CD4-positive, alpha-beta T cell (primary cell): Measurements from ENCODE around the gene PTGDR. TPM values are rescaled to one million over a fixed set of nuclear protein-coding genes. Genes with fewer than 3 reads are reported as not detected.

Experiments
- ATAC-seq: fragments of 200-7000 bp; cut with Tn5 transposase; one replicate; pipeline ENCODE4 v1.10.0; 2022; ENCODE audit warnings: mild to moderate bottlenecking; ENCODE audit not compliant: poor library complexity
- CTCF ChIA-PET: fragments of 350-600 bp; sonication (Branson Sonifier 250); formaldehyde crosslinking; loops from one replicate; lab custom pipeline; 2021; ENCODE audit warnings: antibody characterized with exemption, inconsistent platforms; lab: Charles Lee
- POLR2A ChIA-PET: fragments of 350-600 bp; sonication (Branson Sonifier 250); formaldehyde crosslinking; loops from one replicate; lab custom pipeline; 2021; ENCODE audit warnings: antibody characterized with exemption, inconsistent platforms; lab: Charles Lee
- DNase-seq, 14 experiments: peaks; one replicate each; pipeline ENCODE4 v3.0.0-alpha.2; 2013 to 2020; ENCODE audit warnings: mixed read lengths in 2 of 14
- H3K27ac ChIP-seq, 2 donors: one replicate each; pipeline versions ENCODE4 v1.5.1 to v1.7.0; 2013; ENCODE audit warnings: low read length in 2 of 2, low read depth in 1 of 2, mild to moderate bottlenecking in 1 of 2
- H3K27me3 ChIP-seq, 2 experiments: 1 replicate in 1 of 2; 2 replicates in 1 of 2; pipeline versions ENCODE4 v1.6.1 to v1.7.0; 2013; ENCODE audit warnings: low read length in 2 of 2, control low read depth in 1 of 2, mild to moderate bottlenecking in 1 of 2, moderate library complexity in 1 of 2; ENCODE audit not compliant: insufficient read depth in 2 of 2, control insufficient read depth in 1 of 2
- H3K36me3 ChIP-seq: one replicate; pipeline ENCODE4 v1.6.1; 2013; ENCODE audit warnings: low read length, control low read depth; ENCODE audit not compliant: insufficient read depth
- H3K4me1 ChIP-seq: one replicate; pipeline ENCODE4 v1.6.1; 2013; ENCODE audit warnings: low read length, control low read depth; ENCODE audit not compliant: insufficient read depth
- H3K4me3 ChIP-seq: one replicate; pipeline ENCODE4 v1.5.1; 2013; ENCODE audit warnings: mild to moderate bottlenecking, low read length, moderate library complexity
- H3K9me3 ChIP-seq, 2 experiments: 1 replicate in 1 of 2; 2 replicates in 1 of 2; pipeline versions ENCODE4 v1.6.1 to v1.7.0; 2013; ENCODE audit warnings: low read length in 2 of 2, mild to moderate bottlenecking in 2 of 2, control low read depth in 1 of 2, moderate library complexity in 1 of 2; ENCODE audit not compliant: control insufficient read depth in 1 of 2, insufficient read depth in 1 of 2
- H3K27ac Mint-ChIP-seq: one replicate; pipeline ENCODE4 v1.8.0; 2020; ENCODE audit warnings: mixed read lengths
- H3K27me3 Mint-ChIP-seq: one replicate; pipeline ENCODE4 v1.8.0; 2021; ENCODE audit warnings: mixed read lengths
- H3K36me3 Mint-ChIP-seq: one replicate; pipeline ENCODE4 v1.8.0; 2021; ENCODE audit warnings: low read depth, mixed read lengths
- H3K4me1 Mint-ChIP-seq: one replicate; pipeline ENCODE4 v1.8.0; 2021; ENCODE audit warnings: low read depth, mixed read lengths
- H3K4me3 Mint-ChIP-seq: one replicate; pipeline ENCODE4 v1.8.0; 2020; ENCODE audit warnings: mild to moderate bottlenecking, mixed read lengths
- H3K9me3 Mint-ChIP-seq: one replicate; pipeline ENCODE4 v1.8.0; 2020; ENCODE audit warnings: mixed read lengths
- intact Hi-C, 2 experiments: fragments of 100-400 bp; cut with DNase I in 1 of 2; cut with micrococcal nuclease in 1 of 2; formaldehyde crosslinking; loops; one replicate each; pipeline versions ENCODE4 v1.15.1 to v1.9.0; 2023 to 2025; cut with DNase I, micrococcal nuclease
- polyA plus RNA-seq, 2 donors: library from polyadenylated mRNA; unstranded; fragments of 120-200 nt; gene quantifications; one replicate each; pipeline ENCODE4 v1.2.1, GENCODE V29; 2013
- total RNA-seq, 174 experiments: library from RNA in 2 of 174; stranded (reverse) in 2 of 174; gene quantifications; one replicate each; pipeline ENCODE4 v1.2.3 and lab custom pipeline; 2021 to 2026
- TF ChIP-seq, protein P1 (sequence below): fragments of 200-600 bp; IDR thresholded peaks from one replicate; pipeline ENCODE4 v1.8.0; 2022; ENCODE audit warnings: antibody characterized with exemption, mild to moderate bottlenecking

The PTGDR gene, protein sequence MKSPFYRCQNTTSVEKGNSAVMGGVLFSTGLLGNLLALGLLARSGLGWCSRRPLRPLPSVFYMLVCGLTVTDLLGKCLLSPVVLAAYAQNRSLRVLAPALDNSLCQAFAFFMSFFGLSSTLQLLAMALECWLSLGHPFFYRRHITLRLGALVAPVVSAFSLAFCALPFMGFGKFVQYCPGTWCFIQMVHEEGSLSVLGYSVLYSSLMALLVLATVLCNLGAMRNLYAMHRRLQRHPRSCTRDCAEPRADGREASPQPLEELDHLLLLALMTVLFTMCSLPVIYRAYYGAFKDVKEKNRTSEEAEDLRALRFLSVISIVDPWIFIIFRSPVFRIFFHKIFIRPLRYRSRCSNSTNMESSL
- total RNA-seq (under 1 TPM; 0.20 to 0.41 TPM), total RNA-seq (lab: John Stamatoyannopoulos, UW) (0 to 7.1 (median 0.84) reads per million in 172 experiments)
- 5.5 TPM for polyA plus RNA-seq (2013, experiment 1 of 2)
- 2.4 TPM for polyA plus RNA-seq (2013, experiment 2 of 2)

DNA sequence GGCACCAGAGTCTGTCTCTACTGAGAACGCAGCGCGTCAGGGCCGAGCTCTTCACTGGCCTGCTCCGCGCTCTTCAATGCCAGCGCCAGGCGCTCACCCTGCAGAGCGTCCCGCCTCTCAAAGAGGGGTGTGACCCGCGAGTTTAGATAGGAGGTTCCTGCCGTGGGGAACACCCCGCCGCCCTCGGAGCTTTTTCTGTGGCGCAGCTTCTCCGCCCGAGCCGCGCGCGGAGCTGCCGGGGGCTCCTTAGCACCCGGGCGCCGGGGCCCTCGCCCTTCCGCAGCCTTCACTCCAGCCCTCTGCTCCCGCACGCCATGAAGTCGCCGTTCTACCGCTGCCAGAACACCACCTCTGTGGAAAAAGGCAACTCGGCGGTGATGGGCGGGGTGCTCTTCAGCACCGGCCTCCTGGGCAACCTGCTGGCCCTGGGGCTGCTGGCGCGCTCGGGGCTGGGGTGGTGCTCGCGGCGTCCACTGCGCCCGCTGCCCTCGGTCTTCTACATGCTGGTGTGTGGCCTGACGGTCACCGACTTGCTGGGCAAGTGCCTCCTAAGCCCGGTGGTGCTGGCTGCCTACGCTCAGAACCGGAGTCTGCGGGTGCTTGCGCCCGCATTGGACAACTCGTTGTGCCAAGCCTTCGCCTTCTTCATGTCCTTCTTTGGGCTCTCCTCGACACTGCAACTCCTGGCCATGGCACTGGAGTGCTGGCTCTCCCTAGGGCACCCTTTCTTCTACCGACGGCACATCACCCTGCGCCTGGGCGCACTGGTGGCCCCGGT lies at the start of gene PTGDR:
TSS of gene PTGDR (plus strand) at position 198 of the 778 bp plus-strand sequence. CDS start at position 315, 117 bp downstream.
- Histone ChIP-seq H3K4me1 (peaks cover 44% of the 10 kb centered on the region), H3K9me3 (peaks cover 0 to 9% of the 10 kb centered on the region in 2 experiments), H3K27ac (no peak within 1 kb of the TSS), H3K4me3 (peak within 1 kb of the TSS; percentile 66), H3K36me3 (no peaks in the 10 kb centered on the region), H3K27me3 (peaks cover 23 to 26% of the 10 kb centered on the region in 2 experiments)
- Mint-ChIP-seq H3K36me3 (no peaks in the 10 kb centered on the region), H3K27ac (no peak within 1 kb of the TSS), H3K4me3 (peak within 1 kb of the TSS; percentile 92), H3K27me3 (peaks cover 48% of the 10 kb centered on the region), H3K9me3 (no peaks in the 10 kb centered on the region), H3K4me1 (peaks cover 35% of the 10 kb centered on the region)
- POLR2A ChIA-PET: no interaction called here
- TF ChIP-seq, protein P1, sequence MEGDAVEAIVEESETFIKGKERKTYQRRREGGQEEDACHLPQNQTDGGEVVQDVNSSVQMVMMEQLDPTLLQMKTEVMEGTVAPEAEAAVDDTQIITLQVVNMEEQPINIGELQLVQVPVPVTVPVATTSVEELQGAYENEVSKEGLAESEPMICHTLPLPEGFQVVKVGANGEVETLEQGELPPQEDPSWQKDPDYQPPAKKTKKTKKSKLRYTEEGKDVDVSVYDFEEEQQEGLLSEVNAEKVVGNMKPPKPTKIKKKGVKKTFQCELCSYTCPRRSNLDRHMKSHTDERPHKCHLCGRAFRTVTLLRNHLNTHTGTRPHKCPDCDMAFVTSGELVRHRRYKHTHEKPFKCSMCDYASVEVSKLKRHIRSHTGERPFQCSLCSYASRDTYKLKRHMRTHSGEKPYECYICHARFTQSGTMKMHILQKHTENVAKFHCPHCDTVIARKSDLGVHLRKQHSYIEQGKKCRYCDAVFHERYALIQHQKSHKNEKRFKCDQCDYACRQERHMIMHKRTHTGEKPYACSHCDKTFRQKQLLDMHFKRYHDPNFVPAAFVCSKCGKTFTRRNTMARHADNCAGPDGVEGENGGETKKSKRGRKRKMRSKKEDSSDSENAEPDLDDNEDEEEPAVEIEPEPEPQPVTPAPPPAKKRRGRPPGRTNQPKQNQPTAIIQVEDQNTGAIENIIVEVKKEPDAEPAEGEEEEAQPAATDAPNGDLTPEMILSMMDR: no peak
- DNase-seq (peak in 12 of 14 experiments; percentile 8 to 75 (median 26)), ATAC-seq (peak; percentile 60)
- CTCF ChIA-PET: interaction anchor here (0.5 kb wide), 1 partner anchor 927 kb away, joined by 3 read pairs; no protein-coding TSS in a partner anchor
- intact Hi-C loops: no loop called here

DNA sequence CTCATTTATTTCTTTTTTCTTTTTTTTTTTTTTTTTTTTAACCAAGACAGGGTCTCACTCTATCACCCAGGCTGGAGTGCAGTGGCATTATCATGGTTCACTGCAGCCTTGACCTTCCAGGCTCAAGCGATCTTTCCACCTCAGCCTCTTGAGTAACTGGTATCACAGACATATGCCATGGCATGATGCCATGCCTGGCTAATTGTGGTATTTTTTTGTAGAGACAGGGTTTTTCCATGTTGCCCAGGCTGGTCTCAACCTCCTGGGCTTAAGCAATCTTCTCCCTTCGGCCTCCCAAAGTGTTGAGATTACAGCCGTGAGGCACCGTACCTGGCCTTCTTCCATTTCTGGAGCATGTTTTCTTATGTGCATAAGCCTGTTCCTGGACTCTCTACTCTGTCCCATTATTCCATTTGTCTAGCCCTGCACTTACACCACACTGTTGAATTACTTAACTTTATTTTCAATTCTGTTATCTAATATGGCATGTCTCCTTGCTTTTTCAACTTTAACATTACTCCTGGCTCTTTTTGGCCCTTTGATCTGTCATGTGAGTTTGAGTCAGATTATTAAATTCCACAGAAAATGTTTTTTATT lies 47.9 kb upstream of the PTGDR start:
- Histone ChIP-seq H3K27me3 (no peaks in the 10 kb centered on the region), H3K27ac (no peak overlapping the region), H3K36me3 (no peaks in the 10 kb centered on the region), H3K4me1 (peaks cover 9% of the 10 kb centered on the region), H3K4me3 (no peak overlapping the region), H3K9me3 (no peaks in the 10 kb centered on the region)
- TF ChIP-seq, protein P1: no peak
- ChIA-PET CTCF (no interaction called here), POLR2A (no interaction called here)
- Mint-ChIP-seq H3K27ac (no peak overlapping the region), H3K9me3 (no peaks in the 10 kb centered on the region), H3K36me3 (no peaks in the 10 kb centered on the region), H3K4me1 (peaks cover 12% of the 10 kb centered on the region), H3K4me3 (no peak overlapping the region), H3K27me3 (no peaks in the 10 kb centered on the region)
- ATAC-seq (no peak), DNase-seq (no peak)
- intact Hi-C loops: no loop called here
